ENCODE measurements around the gene SLC25A43. TPM values are rescaled to one million over a fixed set of nuclear protein-coding genes. Genes with fewer than 3 reads are reported as not detected.

SLC25A43 gene
- total RNA-seq = 13.8 and 22.4 TPM in 2 replicates

GRCh38 chrX:119398974-119399771 is at the start of gene SLC25A43:
TSS of gene SLC25A43 (plus strand) at chrX:119399336. CDS start at chrX:119399404, 68 bp downstream.

GRCh38 chrX:119467842-119468550 is 68.9 kb downstream of the SLC25A43 start, which contains the start of gene SLC25A5:
TSS of gene SLC25A5 (plus strand) at chrX:119468444. CDS start at chrX:119468516, 72 bp downstream.

Other genes starting within 250 kb of the SLC25A43 start
- gene PGRMC1, start 163.1 kb upstream of the SLC25A43 start, total RNA-seq = 97.6 and 151 TPM in 2 replicates
- gene SLC25A5, start 69.1 kb downstream of the SLC25A43 start, total RNA-seq = 354 and 544 TPM in 2 replicates
- 15.8 and 16.4 TPM in 2 replicates for gene STEEP1, start 166.1 kb downstream of the SLC25A43 start, total RNA-seq
- 29.3 and 49.1 TPM in 2 replicates for gene UBE2A, start 175.2 kb downstream of the SLC25A43 start, total RNA-seq
- gene NKRF, start 207.1 kb downstream of the SLC25A43 start, total RNA-seq = 6.3 and 11.7 TPM in 2 replicates